Measurements from ENCODE around the gene RAB40C.

Gene RAB40C

GRCh38 chr16:616733-617586, 27.1 kb downstream of the RAB40C start:
- no peak overlapping the region for H3K4me3 ChIP-seq (ENCODE audit: low read length)
- H2AFZ ChIP-seq (ENCODE audit: low read length) = no peak overlapping the region
- 0 out of 2 replicates have a peak, but pooled peaks cover 7% of the 10 kb centered on the region for H3K79me2 ChIP-seq (ENCODE audit: low read length)
- no peaks in the 10 kb centered on the region for H3K9me2 ChIP-seq (replicated peaks; ENCODE audit: insufficient read depth, low read length)
- no peaks in the 10 kb centered on the region for H3F3A ChIP-seq (ENCODE audit: insufficient read depth, low read length)
- H3K27ac ChIP-seq (ENCODE audit: low read length) = no peak overlapping the region
- no peaks in the 10 kb centered on the region for H3K36me3 ChIP-seq (replicated peaks; ENCODE audit: insufficient read depth, low read length)
- no peak overlapping the region for H3K9ac ChIP-seq (ENCODE audit: low read length)
- TF ChIP-seq EZH2 (optimal IDR thresholded peaks at IDR 0.05; ENCODE audit: low read depth, low read length) (no peak), CTCF (IDR thresholded peaks at IDR 0.05; ENCODE audit: low read length) (no peak), EZH2phosphoT487 (IDR thresholded peaks at IDR 0.05; ENCODE audit: low read length) (no peak)
- no peak for DNase-seq
- H3K4me2 ChIP-seq (ENCODE audit: low read depth, low read length) = no peak overlapping the region
- no peaks in the 10 kb centered on the region for H3K27me3 ChIP-seq (replicated peaks; ENCODE audit: insufficient read depth, low read length)
- no peaks in the 10 kb centered on the region for H4K20me1 ChIP-seq (ENCODE audit: insufficient read depth, low read length)
- H3K4me1 ChIP-seq (ENCODE audit: low read length) = no peaks in the 10 kb centered on the region
- H3K9me3 ChIP-seq (replicated peaks; ENCODE audit: insufficient read depth, low read length) = no peaks in the 10 kb centered on the region

- H3K79me2 ChIP-seq (ENCODE audit: low read length) = 0 out of 2 replicates have a peak, but pooled peaks cover 7% of the 10 kb centered on the region
- H3F3A ChIP-seq (ENCODE audit: insufficient read depth, low read length) = no peaks in the 10 kb centered on the region
- no peaks in the 10 kb centered on the region for H3K27me3 ChIP-seq (replicated peaks; ENCODE audit: insufficient read depth, low read length)
- H2AFZ ChIP-seq (ENCODE audit: low read length) = no peak overlapping the region
- H3K4me1 ChIP-seq (ENCODE audit: low read length) = no peaks in the 10 kb centered on the region
- no peak overlapping the region for H3K27ac ChIP-seq (ENCODE audit: low read length)
- no peak for DNase-seq
- no peak overlapping the region for H3K4me3 ChIP-seq (ENCODE audit: low read length)
- no peaks in the 10 kb centered on the region for H4K20me1 ChIP-seq (ENCODE audit: insufficient read depth, low read length)
- H3K9ac ChIP-seq (ENCODE audit: low read length) = no peak overlapping the region
- no peak overlapping the region for H3K4me2 ChIP-seq (ENCODE audit: low read depth, low read length)
- H3K9me2 ChIP-seq (replicated peaks; ENCODE audit: insufficient read depth, low read length) = no peaks in the 10 kb centered on the region
- TF ChIP-seq EZH2phosphoT487 (IDR thresholded peaks at IDR 0.05; ENCODE audit: low read length) (no peak), CTCF (IDR thresholded peaks at IDR 0.05; ENCODE audit: low read length) (no peak), EZH2 (optimal IDR thresholded peaks at IDR 0.05; ENCODE audit: low read depth, low read length) (no peak)
- no peaks in the 10 kb centered on the region for H3K36me3 ChIP-seq (replicated peaks; ENCODE audit: insufficient read depth, low read length)
- H3K9me3 ChIP-seq (replicated peaks; ENCODE audit: insufficient read depth, low read length) = no peaks in the 10 kb centered on the region
Measured at GRCh38 chr16:617855-618254, 28.0 kb downstream of the RAB40C start.

GRCh38 chr16:619476-620100, 29.7 kb downstream of the RAB40C start:
- H3K36me3 ChIP-seq (replicated peaks; ENCODE audit: insufficient read depth, low read length) = no peaks in the 10 kb centered on the region
- 0 out of 2 replicates have a peak, but pooled peaks cover 7% of the 10 kb centered on the region for H3K79me2 ChIP-seq (ENCODE audit: low read length)
- DNase-seq = no peak
- H3F3A ChIP-seq (ENCODE audit: insufficient read depth, low read length) = no peaks in the 10 kb centered on the region
- no peaks in the 10 kb centered on the region for H3K9me2 ChIP-seq (replicated peaks; ENCODE audit: insufficient read depth, low read length)
- no peaks in the 10 kb centered on the region for H3K9me3 ChIP-seq (replicated peaks; ENCODE audit: insufficient read depth, low read length)
- no peak overlapping the region for H3K9ac ChIP-seq (ENCODE audit: low read length)
- no peaks in the 10 kb centered on the region for H3K27me3 ChIP-seq (replicated peaks; ENCODE audit: insufficient read depth, low read length)
- H2AFZ ChIP-seq (ENCODE audit: low read length) = no peak overlapping the region
- H3K4me3 ChIP-seq (ENCODE audit: low read length) = no peak overlapping the region
- no peak overlapping the region for H3K27ac ChIP-seq (ENCODE audit: low read length)
- H3K4me2 ChIP-seq (ENCODE audit: low read depth, low read length) = no peak overlapping the region
- no peaks in the 10 kb centered on the region for H3K4me1 ChIP-seq (ENCODE audit: low read length)
- TF ChIP-seq EZH2 (optimal IDR thresholded peaks at IDR 0.05; ENCODE audit: low read depth, low read length) = no peak
- TF ChIP-seq CTCF (IDR thresholded peaks at IDR 0.05; ENCODE audit: low read length) = no peak
- TF ChIP-seq EZH2phosphoT487 (IDR thresholded peaks at IDR 0.05; ENCODE audit: low read length) = no peak
- no peaks in the 10 kb centered on the region for H4K20me1 ChIP-seq (ENCODE audit: insufficient read depth, low read length)

Data from MM.1S (cell line).